GM19035 (cell line): ENCODE results near the gene TRMT13.

Source experiments
- ATAC-seq: cut with Tn5 transposase; IDR thresholded peaks from one replicate; pipeline ENCODE4 v1.9.1; 2021; ENCODE audit not compliant: unreplicated experiment

Gene TRMT13, protein sequence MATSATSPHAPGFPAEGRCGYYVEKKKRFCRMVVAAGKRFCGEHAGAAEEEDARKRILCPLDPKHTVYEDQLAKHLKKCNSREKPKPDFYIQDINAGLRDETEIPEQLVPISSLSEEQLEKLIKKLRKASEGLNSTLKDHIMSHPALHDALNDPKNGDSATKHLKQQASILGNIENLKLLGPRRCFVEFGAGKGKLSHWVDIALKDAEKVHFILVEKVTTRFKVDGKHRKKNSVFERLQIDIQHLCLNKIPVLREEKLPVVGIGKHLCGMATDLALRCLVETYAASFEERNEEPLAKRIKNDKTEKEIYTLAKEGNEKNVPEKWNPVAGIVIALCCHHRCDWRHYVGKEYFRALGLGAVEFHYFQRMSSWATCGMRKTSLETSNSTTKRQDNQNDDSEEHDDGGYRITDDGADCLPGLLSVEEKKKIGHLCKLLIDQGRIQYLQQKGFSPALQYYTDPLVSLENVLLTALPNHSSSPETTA

GRCh38 chr1:100132566-100133477, at the start of gene TRMT13, which contains the start of gene SASS6:
TRMT13 (plus strand) TSS chr1:100133163; CDS start chr1:100133169, 6 bp downstream.
SASS6 (minus strand) TSS chr1:100132930; CDS start chr1:100132814, 116 bp downstream.
- peak; percentile 91 for ATAC-seq

DNA sequence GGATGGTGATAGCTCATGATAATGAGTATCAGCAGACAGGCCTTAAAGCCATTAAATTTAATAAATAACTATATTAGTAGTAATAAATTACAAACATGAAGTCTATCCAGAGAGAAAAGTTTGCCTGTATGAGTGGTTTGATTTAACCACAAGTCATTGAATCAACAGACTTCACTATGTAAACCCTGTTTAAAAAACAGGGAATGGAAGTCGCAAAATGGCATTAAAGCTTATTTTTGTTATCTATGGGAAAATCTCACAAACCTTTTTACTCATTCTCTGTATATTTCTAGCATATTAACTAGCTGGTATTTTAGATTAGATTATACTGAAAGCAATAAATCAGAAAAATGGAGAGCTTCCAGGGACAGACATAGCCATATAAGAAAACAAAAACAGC, 45.6 kb upstream of the TRMT13 start:
- no peak for ATAC-seq

DNA sequence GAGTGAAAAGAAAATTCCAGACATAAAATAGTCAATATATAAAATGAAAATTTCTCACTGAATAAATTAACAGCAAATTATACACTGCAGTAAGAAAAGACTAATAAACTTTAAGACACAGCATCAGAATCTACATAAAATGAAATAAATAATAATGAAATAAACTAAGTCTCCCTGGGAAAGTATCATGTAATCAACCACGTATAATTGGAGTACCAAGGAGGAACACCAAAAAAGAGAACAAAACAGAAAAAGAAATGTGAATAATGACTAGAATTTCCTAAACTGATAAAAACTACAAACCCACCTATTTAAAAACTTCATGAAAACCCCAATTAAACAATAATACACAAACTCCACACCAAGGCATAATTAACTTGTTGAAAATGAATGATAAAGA, 43.9 kb upstream of the TRMT13 start:
- ATAC-seq = no peak

GRCh38 chr1:100090471-100090870, 42.5 kb upstream of the TRMT13 start:
- ATAC-seq = no peak

DNA sequence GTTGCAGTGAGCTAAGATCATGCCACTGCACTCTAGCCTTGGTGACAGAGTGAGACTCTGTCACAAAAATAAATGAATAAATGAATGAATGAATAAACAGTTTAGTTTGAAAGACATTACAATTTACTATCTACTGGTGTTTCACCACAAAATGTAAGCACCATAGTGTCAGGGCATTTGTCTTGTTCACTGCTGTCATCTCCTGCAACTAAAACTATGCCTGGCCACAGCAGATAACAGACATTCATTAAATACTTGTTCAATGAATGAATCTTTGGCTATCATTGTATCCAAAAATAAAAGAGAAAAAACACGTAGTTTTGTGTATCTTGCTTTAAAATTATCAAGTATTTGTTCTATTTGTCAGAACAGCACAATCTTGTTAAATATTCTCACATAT, 32.8 kb upstream of the TRMT13 start:
- no peak for ATAC-seq

GRCh38 chr1:100101564-100101963, 31.4 kb upstream of the TRMT13 start:
- ATAC-seq = no peak

GRCh38 chr1:100107696-100108095, 25.3 kb upstream of the TRMT13 start:
- ATAC-seq = no peak

DNA sequence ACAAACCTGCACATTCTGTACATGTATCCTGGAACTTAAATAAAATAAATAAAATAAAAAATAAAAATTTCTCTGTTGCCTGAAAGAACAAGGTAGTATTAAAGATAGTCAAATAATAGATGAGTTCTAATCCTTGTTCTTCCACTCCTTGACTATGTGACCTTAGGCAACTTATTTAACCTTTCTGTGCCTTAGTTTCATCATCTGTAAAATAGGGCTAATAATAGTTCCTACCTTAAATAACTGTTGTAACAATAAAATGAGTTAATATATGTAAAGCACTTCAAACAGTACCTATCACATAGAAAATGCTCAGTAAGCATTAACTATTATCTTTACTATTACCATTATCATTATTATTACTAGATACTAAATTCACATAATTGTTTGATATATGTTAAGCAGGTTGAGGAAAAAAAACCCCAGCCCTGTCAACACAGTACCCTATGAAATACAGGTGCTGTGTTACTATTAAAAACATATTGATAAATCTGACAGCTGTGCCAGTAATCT, 23.4 kb upstream of the TRMT13 start:
- no peak for ATAC-seq

DNA sequence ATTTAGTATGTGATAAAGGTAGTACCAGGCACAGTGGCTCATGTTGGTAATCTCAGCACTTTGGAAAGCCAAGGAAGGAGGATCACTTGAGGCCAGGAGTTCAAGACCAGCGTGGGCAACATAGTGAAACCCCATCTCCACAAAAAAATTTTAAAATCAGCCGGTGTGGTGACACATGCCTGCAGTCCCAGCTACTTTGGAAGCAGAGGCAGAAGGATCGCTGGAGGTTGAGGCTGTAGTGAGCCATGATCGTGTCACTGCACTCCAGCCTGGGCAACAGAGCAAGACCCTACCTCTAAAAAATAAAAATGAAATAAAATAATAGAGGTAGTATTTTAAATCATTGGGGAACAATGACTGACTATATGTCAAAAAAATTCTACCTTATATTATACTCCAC, 17.4 kb upstream of the TRMT13 start:
- no peak for ATAC-seq

DNA sequence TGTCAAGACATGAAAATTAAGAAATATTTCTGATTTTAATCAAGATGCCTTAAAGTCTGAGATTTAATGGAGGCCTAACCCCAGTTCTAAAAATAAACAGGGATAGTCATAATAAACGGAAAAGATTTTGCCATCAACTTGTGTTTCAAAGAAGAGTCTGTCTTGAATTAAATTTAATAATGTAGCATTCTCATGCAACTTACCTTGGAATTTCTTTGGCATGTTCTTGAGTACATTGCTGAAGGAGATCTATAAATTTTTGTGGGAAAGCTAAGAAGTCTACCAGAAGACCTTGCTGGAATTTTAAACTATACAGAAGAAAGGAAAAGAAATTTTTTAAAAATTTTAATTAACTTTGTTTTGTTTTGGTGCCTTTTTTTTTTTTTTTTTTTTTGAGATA, 10.8 kb upstream of the TRMT13 start:
- no peak for ATAC-seq

DNA sequence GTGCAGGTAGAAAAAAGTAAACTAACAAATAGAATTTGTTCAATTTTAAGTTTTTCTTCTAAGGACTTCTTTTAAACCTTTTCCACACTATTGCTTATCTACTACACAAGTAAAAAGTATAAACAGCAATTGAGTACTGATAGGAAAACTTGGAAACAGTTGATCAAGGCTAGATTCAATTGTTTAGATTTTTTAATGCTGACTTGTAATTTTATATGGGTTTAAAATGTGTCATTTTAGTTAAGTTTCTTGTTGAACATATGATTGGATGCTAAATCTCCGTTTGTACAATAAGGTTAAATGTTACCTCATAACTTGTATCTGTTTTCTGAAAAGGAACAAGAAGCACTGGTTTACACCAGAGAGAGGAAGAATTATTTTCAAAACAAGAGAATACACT, 5.7 kb upstream of the TRMT13 start:
- ATAC-seq = no peak

DNA sequence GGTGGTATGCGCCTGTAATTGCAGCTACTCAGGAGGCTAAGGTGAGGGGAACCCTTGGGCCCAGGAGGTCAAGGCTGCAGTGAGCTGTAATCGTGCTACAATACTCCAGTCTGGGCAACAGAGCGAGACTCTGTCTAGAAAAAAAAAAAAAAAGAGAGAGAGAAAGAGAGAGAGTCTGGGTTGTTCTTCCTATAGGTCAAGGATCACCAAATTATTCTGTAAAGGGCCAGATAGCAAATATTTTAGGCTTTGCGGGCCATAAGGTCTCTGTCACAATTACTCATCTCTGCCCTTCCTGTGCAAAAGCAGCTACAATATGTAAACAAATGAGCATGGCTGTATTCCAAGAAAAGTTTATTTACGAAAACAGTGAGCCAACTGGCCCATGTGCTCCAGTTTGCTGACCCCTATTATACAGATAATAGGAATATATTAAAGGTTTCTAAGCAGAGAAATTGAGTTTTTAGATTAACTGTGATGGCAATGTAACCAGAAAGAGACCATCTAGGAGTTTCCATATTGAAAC, 2.3 kb upstream of the TRMT13 start:
- no peak for ATAC-seq

DNA sequence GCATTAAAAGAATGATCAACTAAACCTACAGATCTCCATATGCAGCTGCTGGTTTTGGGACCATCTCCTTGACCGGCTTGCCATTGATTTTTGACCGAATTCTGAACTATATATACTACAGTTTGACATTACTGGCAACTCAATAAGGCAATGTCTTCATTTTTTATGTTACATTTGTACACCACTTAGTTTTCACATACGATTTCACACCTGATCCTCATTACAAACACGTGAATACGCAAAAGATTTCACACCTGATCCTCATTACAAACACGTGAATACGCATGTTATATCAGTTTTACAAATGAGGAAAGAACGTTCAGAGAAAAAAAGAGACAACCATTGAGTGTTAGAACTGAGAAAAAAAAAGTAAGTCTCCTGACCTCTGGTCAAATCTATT, 1.3 kb upstream of the TRMT13 start:
- ATAC-seq = no peak

DNA sequence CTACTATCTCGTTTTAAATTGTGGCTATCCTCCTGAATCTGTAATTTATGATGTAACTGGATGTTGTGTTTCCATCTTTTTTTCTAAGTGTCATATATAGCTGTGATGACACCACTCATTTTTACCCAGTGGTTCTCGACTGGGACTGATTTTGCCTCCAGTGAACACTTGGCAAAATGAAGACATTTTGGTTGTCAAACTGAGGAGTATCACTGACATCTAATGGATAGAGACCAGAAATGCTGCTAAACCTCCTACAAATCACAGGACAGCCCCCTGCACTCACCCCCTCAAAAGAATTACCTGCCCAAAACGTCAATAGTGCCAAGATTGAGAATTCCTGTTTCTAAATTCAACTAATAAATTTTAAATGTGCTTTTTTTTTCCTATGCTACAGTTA, 1.9 kb downstream of the TRMT13 start:
- no peak for ATAC-seq

- no peak for ATAC-seq
These were observed 4.6 kb downstream of the TRMT13 start for GRCh38 chr1:100137602-100138001.

GRCh38 chr1:100141192-100141591, 8.2 kb downstream of the TRMT13 start:
- no peak for ATAC-seq

DNA sequence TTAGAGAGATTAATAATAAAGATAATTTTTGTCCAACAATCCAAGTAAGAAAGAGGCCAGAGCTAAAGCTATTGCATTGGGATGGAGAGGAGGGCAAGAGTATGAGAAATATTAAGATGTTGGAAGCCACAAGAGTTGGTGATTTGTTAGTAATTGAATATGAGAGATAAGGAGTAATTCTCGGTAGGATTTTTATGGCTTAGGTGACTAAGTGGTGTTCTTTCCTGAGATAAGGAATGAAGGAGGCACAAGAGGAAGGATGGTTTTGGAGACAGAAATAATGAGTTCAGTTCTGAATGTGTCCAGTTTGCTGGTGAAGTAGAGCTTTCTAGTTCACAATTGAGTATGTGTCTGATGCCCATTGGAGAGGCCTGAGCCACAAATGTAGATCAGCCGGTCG, 9.4 kb downstream of the TRMT13 start:
- ATAC-seq = no peak

GRCh38 chr1:100145116-100145515, 12.2 kb downstream of the TRMT13 start:
- ATAC-seq = no peak

DNA sequence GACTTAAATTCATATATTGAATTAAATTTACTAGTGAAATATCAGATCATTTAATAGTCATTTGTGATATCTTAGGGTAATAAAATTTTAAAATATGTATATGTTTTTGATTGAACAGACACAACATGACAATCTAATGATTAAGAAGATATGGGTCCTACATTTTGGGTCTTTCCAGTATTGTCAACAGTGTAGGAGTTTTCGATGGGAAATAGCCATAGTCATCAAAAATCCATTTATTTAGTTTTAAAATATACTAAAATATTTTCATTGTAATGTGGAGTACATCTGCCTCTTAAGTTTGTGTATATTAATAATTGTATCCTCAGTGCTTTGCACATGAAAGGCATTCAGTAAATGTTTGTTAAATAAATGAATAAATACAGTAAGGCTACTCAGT, 14.0 kb downstream of the TRMT13 start:
- no peak for ATAC-seq

GRCh38 chr1:100147875-100148274, 14.9 kb downstream of the TRMT13 start:
- no peak for ATAC-seq

GRCh38 chr1:100151679-100152078, 18.7 kb downstream of the TRMT13 start:
- ATAC-seq = no peak
